ENCODE data around the gene NTHL1. TPM values are rescaled to one million over a fixed set of nuclear protein-coding genes. Genes with fewer than 3 reads are reported as not detected.

Gene NTHL1
- total and polyA plus RNA-seq, 2 of the 8 experiments (the other 6 are each of a cell fraction or from before 2014, with no cell fraction given) = 70.9 to 150 TPM

GRCh38 chr16:2053211-2053610, 5.6 kb upstream of the NTHL1 start:
- Histone ChIP-seq H2BK15ac (ENCODE audit: low read length) (no peak overlapping the region), H3K56ac (replicated peaks; ENCODE audit: insufficient read length, low read depth, low read length) (no peak overlapping the region), H2BK20ac (ENCODE audit: low read length) (no peak overlapping the region), H3K14ac (ENCODE audit: insufficient read length) (no peak overlapping the region), H4K8ac (ENCODE audit: extremely low read depth, insufficient read depth, low read length) (no peak overlapping the region), H4K20me1 (replicated peaks in 1 of 2; ENCODE audit: control insufficient read depth in 1 of 2, insufficient read depth in 2 of 2, low read length in 2 of 2) (peaks cover 2 to 8% of the 10 kb centered on the region in 2 experiments), H3K23me2 (ENCODE audit: low read depth, low read length) (peaks cover 3% of the 10 kb centered on the region), H3K4me1 (replicated peaks in 1 of 4; ENCODE audit: control insufficient read depth in 3 of 4, insufficient read depth in 4 of 4, low read length in 3 of 4) (peaks cover 0 to 3% (median 1%) of the 10 kb centered on the region in 4 experiments; a peak in 3 of 7 replicates), H4K5ac (ENCODE audit: insufficient read length, low read depth, low read length) (no peak overlapping the region), H3K23ac (ENCODE audit: insufficient read length) (no peak overlapping the region), H4K91ac (replicated peaks; ENCODE audit: insufficient read length, low read length) (no peak overlapping the region), H2BK120ac (replicated peaks; ENCODE audit: low read depth, low read length) (no peak overlapping the region), H3K4me2 (ENCODE audit: insufficient read depth in 1 of 2, low read depth in 2 of 2, low read length in 2 of 2) (no peak overlapping the region), H2BK5ac (ENCODE audit: low read depth, low read length) (no peak overlapping the region), H2AFZ (ENCODE audit: low read length) (no peak overlapping the region), H3K79me1 (ENCODE audit: low read depth, low read length) (peaks cover 9% of the 10 kb centered on the region; the same call in 1 of the 2 replicates), H3K4me3 (ENCODE audit: extremely low read depth in 1 of 4, insufficient read depth in 2 of 4, low read depth in 3 of 4, low read length in 4 of 4) (no peak overlapping the region), H2BK12ac (ENCODE audit: low read depth, low read length) (no peak overlapping the region), H3K4ac (replicated peaks; ENCODE audit: insufficient read length, low read depth, low read length) (no peak overlapping the region), H3K18ac (ENCODE audit: extremely low read depth, low read length) (no peak overlapping the region), H2AK5ac (ENCODE audit: low read depth, low read length) (no peak overlapping the region), H3K27ac (ENCODE audit: low read depth, low read length) (no peak overlapping the region), H3K36me3 (ENCODE audit: control insufficient read depth in 2 of 4, insufficient read depth in 4 of 4, low read length in 3 of 4) (peaks cover 0 to 5% (median 4%) of the 10 kb centered on the region in 4 experiments; a peak in 3 of 8 replicates), H3K79me2 (ENCODE audit: control insufficient read depth in 1 of 2, insufficient read depth in 2 of 2, low read length in 2 of 2) (peaks cover 0 to 6% of the 10 kb centered on the region in 2 experiments; a peak in 1 of 4 replicates), H3K9me3 (ENCODE audit: insufficient read depth in 2 of 2, low read depth in 1 of 2, low read length in 1 of 2) (no peaks in the 10 kb centered on the region), H3K9ac (replicated peaks in 1 of 4; ENCODE audit: extremely low read depth in 1 of 4, low read depth in 3 of 4, low read length in 3 of 4) (no peak overlapping the region), H3K27me3 (replicated peaks in 1 of 4; ENCODE audit: control insufficient read depth in 3 of 4, extremely low read depth in 1 of 4, insufficient read depth in 3 of 4, low read length in 3 of 4) (no peaks in the 10 kb centered on the region)
- WGBS, 2 experiments (ENCODE audit: extremely low coverage in 1 of 2, insufficient coverage in 1 of 2, insufficient read length in 1 of 2, insufficient replicate concordance in 2 of 2, low coverage in 1 of 2, low lambda C conversion rate in 2 of 2, missing lambda C conversion rate in 1 of 2) = 94% methylated on average over 21 of the region's 21 CpGs; no CpG with 5 or more reads in 1 of the 2 experiments
- FAIRE-seq (no peak), DNase-seq (ENCODE audit: low read depth in 1 of 2, low spot score in 2 of 2) (no peak)
- TF ChIP-seq CEBPB (IDR thresholded peaks at IDR 0.05; ENCODE audit: low read depth, low read length) (no peak), ASH2L (IDR thresholded peaks at IDR 0.05; ENCODE audit: low read length) (no peak), RNF2 (IDR thresholded peaks at IDR 0.05; ENCODE audit: borderline replicate concordance, low read depth, low read length, missing control alignments, poor library complexity, severe bottlenecking) (no peak), SIN3A (conservative IDR thresholded peaks at IDR 0.05 in 1 of 2, IDR thresholded peaks at IDR 0.05 in 1 of 2; ENCODE audit: low read depth in 1 of 2, low read length in 2 of 2) (no peak), RAD21 (IDR thresholded peaks at IDR 0.05 in 1 of 2, conservative IDR thresholded peaks at IDR 0.05 in 1 of 2; ENCODE audit: low read depth in 2 of 2, low read length in 2 of 2) (no peak), SP2 (IDR thresholded peaks at IDR 0.05; ENCODE audit: low read length) (no peak), CTBP2 (IDR thresholded peaks at IDR 0.05; ENCODE audit: borderline replicate concordance, insufficient read depth, insufficient read length, low read length) (no peak)
- ChIA-PET POLR2A (ENCODE audit: partially characterized antibody) (interaction anchor here (2.0 kb wide), 1 partner anchor 53 kb away, joined by 5 read pairs; no protein-coding TSS in a partner anchor), CTCF (ENCODE audit: partially characterized antibody) (interaction anchor here (0.6 to 2.3 kb wide), 4 partner anchors 11 to 38 kb away, joined by 3 to 4 read pairs (median 3); no protein-coding TSS in a partner anchor)

All from H1 (cell line).